ENCODE measurements around the gene TSGA10IP.

TSGA10IP gene

DNA sequence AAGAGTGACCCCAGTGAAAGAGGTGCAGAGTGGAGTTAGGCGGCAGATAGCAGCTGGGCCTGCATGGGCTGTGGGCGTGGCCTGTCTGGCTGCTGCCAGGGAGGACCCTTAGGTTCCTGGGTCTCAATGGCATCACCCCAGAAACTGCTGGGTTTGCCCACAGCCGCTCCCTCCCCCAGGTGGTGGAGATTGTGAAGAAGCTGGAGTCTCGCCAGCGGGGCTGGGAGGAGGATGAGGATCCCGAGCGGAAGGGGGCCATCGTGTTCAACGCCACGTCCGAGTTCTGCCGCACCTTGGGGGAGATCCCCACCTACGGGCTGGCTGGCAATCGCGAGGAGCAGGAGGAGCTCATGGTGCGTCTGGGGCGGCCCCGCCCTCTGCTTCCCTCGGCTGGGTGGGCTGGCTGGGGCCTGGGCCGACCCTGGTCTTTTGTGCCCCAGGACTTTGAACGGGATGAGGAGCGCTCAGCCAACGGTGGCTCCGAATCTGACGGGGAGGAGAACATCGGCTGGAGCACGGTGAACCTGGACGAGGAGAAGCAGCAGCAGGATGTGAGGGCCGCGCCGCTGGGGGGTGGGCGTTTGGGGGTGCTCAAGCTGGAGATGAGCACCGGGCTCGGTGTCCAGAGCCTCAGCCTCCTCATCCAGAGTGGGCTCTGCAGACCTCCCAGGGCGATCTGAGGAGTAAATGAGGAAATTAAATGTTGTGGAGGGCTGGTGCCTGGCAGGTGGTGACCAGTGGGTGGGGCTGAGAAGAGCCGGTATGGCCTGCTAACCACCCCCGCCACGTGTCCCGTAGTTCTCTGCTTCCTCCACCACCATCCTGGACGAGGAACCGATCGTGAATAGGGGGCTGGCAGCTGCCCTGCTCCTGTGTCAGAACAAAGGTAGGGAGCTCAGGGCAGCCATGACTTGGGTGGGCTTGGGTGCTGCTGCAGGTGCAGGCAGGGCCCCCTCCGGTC is 31.2 kb downstream of the TSGA10IP start:
- DNase-seq (ENCODE audit: low read depth, low spot score), result no peak

- no peak for DNase-seq (ENCODE audit: low read depth, low spot score)
These were observed 32.5 kb downstream of the TSGA10IP start for GRCh38 chr11:65977621-65978390.

DNA sequence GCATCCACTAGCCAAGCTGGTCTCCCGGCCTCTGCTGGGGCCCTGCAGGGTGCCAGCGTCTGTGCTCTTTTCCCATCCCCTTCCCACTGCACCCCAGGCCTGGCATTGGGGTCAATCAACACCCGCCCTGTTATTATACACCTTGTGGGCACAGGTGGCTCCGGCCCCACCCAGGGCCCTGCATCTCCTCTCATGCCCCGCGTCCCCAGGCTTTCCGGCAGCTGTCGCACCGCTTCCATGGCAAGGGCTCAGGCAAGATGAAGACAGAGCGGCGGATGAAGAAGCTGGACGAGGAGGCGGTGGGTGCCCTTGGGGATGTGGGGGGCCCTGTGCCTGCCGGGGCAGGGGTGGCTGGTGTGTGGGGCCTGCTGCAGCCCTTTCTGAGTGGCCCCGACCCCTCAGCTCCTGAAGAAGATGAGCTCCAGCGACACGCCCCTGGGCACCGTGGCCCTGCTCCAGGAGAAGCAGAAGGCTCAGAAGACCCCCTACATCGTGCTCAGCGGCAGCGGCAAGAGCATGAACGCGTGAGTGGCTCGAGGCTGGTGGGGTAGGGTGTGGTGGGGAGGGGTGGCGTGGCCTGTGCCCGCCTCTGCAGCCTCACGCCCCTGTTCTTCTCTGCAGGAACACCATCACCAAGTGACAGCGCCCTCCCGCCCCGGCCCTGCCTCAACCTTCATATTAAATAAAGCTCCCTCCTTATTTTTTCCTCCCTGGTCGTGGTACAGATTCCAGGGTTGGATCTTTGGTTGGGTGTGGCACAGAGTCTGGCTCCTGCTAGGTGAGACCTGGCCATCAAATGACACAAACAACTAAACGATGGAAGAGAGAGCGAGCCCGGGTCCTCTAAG is 33.3 kb downstream of the TSGA10IP start:
- no peak for DNase-seq (ENCODE audit: low read depth, low spot score)

DNA sequence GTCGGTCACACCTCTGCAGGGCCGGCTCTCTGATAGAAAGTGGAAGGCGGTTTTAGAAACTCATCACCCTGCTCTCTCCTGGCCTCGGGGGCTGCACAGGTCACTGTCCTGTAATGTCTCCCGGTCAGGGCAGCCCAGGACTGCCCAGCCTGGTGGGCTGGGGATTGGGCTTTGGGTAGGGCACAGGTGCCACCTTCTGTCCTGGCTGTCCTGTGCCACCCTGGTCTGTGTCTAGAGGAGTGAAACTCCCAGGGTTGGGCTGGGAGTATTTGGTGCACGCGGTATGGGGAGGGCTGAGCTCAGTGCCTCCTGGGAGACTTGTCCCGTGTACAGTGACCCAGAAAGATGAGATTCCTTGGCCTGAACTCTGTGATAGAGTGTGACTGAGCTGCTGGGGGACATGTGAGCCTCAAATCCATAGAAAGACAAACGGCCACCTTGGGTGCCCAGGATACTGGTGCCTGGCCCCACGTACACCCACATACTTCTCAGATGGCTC is 34.0 kb downstream of the TSGA10IP start:
- DNase-seq (ENCODE audit: low read depth, low spot score), result no peak

DNA sequence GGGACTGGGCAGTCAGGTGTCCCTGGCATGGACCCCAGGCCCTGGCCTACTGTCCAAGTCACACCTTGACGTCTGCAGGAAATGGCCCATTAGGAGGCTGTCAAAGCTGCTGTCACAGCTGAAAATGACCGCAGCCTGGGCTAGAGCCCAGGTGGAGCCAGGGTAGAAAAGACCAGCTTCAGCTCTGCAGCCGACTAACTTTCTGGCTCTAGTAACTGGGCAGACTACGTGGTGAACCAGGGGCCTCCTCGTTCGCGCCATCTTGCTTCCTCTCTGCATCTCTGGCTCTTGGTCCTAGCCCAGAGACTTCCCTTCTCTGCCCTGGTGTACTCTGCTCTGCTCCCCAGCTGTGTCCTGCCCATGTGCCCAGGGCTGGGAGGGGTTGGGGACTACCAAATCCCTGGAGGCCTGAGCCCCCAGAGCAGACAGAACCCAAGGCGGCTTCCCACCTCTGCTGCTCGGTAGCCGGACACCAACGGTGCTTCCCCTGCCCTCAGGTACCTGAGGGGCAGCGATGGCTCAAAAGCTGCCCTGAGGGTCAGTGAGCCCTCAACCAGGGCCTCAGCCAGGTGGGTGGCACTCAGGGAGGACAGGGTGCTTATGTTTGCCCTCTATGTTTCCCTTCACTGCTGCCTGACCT is 35.9 kb downstream of the TSGA10IP start:
- DNase-seq (ENCODE audit: low read depth, low spot score), result no peak

- DNase-seq (ENCODE audit: low read depth, low spot score), result no peak
These were observed 36.9 kb downstream of the TSGA10IP start for GRCh38 chr11:65981972-65982823.

GRCh38 chr11:65982824-65983588 is 37.7 kb downstream of the TSGA10IP start:
- no peak for DNase-seq (ENCODE audit: low read depth, low spot score)

- no peak for DNase-seq (ENCODE audit: low read depth, low spot score)
These were observed 38.3 kb downstream of the TSGA10IP start for GRCh38 chr11:65983589-65983987.

DNA sequence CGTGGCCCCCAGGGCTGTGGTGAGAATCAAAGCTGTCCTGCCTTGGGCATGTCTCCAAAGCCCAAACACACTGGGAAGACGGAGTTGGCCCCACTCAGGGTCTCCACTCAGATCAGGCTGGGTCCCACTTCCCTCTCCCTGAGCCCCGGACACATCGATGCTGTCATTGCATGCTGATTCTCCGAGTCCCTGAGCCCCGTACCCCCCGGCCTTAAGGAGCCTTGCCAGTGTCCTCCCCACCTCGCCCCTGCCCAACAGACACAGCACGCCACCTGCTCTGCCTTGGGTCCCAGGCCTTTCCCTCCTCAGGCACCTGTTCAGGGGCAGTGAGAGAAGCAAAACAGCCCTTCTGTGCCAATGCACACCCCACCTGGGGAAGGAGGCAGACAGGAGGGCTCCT is 42.1 kb downstream of the TSGA10IP start:
- no peak for DNase-seq (ENCODE audit: low read depth, low spot score)

- DNase-seq (ENCODE audit: low read depth, low spot score), result peak; percentile 97
These were observed 43.7 kb downstream of the TSGA10IP start for GRCh38 chr11:65988791-65989592.

GRCh38 chr11:65992056-65992455 is 46.8 kb downstream of the TSGA10IP start:
- DNase-seq (ENCODE audit: low read depth, low spot score), result no peak

GRCh38 chr11:65997286-65997685 is 52.0 kb downstream of the TSGA10IP start:
- DNase-seq (ENCODE audit: low read depth, low spot score), result no peak

DNA sequence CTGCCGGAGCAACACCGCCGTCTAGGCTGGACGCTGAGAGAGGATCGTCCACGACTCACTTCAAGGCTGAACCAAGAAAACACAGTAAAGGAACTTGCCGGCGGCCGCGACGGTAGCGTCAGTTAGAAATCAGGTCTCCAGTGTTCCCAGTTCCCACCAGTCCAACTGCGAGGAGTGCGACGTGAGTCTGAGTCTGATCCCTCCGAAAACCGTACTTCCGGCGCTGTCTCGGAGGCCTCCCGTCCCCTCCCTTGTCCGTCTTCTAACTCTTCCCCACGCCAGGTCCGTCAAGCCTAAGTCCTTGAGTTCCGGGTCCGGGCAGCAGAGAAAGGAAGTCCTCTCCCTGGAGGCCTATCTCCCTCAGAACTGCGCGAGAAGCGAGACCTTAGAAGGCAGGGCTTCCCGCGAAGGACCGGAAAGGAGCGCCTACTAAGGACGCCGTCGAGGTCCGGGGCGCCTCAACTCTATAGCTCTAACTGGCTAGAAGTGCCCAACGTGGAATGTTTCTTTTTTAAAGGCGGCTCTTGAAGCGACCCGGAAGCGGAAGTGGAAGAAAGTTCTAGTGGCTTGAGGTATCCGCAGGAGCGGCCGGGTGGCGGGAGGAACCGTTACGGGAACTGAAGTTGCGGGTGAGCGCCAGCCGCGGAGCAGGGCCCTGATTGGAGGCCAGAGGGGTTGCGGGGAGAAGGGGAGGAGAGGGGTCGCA is 56.8 kb downstream of the TSGA10IP start, which contains the start of the genes BANF1 and EIF1AD:
Gene BANF1 (plus strand): TSS at position 562 of the 706 bp plus-strand sequence. CDS start 748 bp downstream, outside the sequence.
Gene EIF1AD (minus strand): TSS at position 216 of the 706 bp plus-strand sequence. CDS start 1,768 bp downstream, outside the sequence.
- peak; percentile 98 for DNase-seq (ENCODE audit: low read depth, low spot score)

DNA sequence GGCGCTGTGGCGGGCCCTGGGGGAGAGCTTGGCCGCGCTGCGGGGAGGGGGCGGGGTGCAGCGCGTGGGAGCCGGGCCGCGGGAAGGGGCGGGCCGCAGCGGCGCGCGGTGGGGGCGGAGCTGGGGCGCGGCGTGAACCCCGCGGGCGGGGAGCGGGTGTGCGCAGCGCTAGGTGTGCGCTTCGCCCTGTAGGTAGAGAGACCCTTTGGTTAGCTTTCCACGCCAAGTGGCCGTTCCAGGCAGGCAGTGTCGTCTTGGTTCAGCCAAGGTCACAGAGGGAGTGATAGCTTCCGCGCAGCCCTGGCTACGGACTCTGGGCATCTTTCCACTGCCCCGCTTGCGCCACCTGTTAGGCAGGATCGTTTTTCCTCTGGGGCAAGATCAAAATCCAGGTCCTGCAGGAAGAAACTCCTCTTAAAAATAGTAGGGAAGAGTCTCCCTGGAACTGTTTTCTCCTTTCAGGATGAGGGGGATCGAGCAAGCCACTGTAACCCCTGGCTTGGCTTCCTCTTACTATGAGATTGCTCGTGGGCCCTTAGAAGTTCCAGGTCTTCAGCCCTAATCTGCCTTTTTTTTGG is 57.5 kb downstream of the TSGA10IP start:
- DNase-seq (ENCODE audit: low read depth, low spot score), result peak; percentile 75

- no peak for DNase-seq (ENCODE audit: low read depth, low spot score)
These were observed 58.0 kb downstream of the TSGA10IP start for GRCh38 chr11:66003291-66003690.

DNA sequence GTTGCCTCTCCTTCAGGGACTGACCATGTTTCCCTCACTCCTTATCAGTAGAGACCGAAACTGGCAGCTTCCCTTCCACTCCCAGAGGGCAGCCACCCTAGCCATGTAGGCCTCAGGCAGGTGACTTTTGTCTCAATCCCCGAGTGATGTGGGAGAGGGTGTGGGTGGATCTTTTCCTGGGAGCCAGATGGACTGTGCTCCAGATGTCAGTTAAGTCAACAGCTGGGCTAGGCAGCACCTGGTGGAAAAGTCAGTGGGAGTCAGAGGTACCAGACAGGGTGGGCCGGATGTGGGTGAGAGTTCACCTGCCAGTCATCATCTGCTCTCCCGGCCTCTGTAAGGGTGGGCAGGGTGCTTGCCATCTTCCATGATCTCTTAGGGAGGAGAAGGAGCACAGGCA is 58.9 kb downstream of the TSGA10IP start:
- no peak for DNase-seq (ENCODE audit: low read depth, low spot score)
